DOHH2 (cell line): Measurements from ENCODE around the gene RBAK.
"Not testable (repeated sequence)": the region's sequence is repeated elsewhere in the genome, so short reads cannot be mapped to it uniquely, and the experiment has no call there.

ENCODE experiments used
- H3F3A ChIP-seq: fragments of 200-600 bp; sonication (generic), shearing (Covaris generic); 2 replicates; pipeline ENCODE4 v1.6.0; 2016; ENCODE audit warnings: antibody characterized with exemption, mild to moderate bottlenecking; ENCODE audit not compliant: control insufficient read depth, insufficient read depth
- H3K27ac ChIP-seq: fragments of 200-600 bp; sonication (generic); 2 replicates; pipeline ENCODE4 v1.5.1; 2014; ENCODE audit warnings: low read depth, mild to moderate bottlenecking, low read length, moderate library complexity
- H3K27me3 ChIP-seq: fragments of 200-600 bp; sonication (generic); 2 replicates; pipeline ENCODE4 v1.6.1; 2014; ENCODE audit warnings: mild to moderate bottlenecking, low read length, mixed read lengths; ENCODE audit not compliant: control insufficient read depth
- H3K36me3 ChIP-seq: fragments of 200-600 bp; sonication (generic); 2 replicates; pipeline ENCODE4 v1.6.1; 2014; ENCODE audit warnings: mild to moderate bottlenecking, low read length, moderate library complexity, mixed read lengths; ENCODE audit not compliant: control insufficient read depth
- H3K4me1 ChIP-seq: fragments of 200-600 bp; sonication (generic); 2 replicates; pipeline ENCODE4 v1.6.1; 2014; ENCODE audit warnings: mild to moderate bottlenecking, low read length, mixed read lengths; ENCODE audit not compliant: control insufficient read depth
- H3K4me2 ChIP-seq: fragments of 200-600 bp; sonication (generic); 2 replicates; pipeline ENCODE4 v1.6.0; 2014; ENCODE audit warnings: mild to moderate bottlenecking, low read length, moderate library complexity
- H3K4me3 ChIP-seq: fragments of 200-600 bp; sonication (generic); 2 replicates; pipeline ENCODE4 v1.5.1; 2014; ENCODE audit warnings: mild to moderate bottlenecking, low read length, mixed read lengths
- H3K79me2 ChIP-seq: fragments of 200-600 bp; sonication (generic); 2 replicates; pipeline ENCODE4 v1.6.1; 2014; ENCODE audit warnings: mild to moderate bottlenecking, low read length, mixed read lengths; ENCODE audit not compliant: control insufficient read depth
- H3K9me2 ChIP-seq: fragments of 200-600 bp; sonication (generic); replicated peaks from 2 replicates; pipeline ENCODE4 v1.6.1; 2014; ENCODE audit warnings: mild to moderate bottlenecking, low read length, mixed read lengths; ENCODE audit not compliant: control insufficient read depth
- H3K9me3 ChIP-seq: fragments of 200-600 bp; sonication (generic); 2 replicates; pipeline ENCODE4 v1.6.1; 2014; ENCODE audit warnings: antibody characterized with exemption, low read length, mixed read lengths; ENCODE audit not compliant: control insufficient read depth, insufficient read depth
- H4K20me1 ChIP-seq: fragments of 200-600 bp; sonication (generic); 2 replicates; pipeline ENCODE4 v1.6.0; 2014; ENCODE audit warnings: low read depth, mild to moderate bottlenecking, antibody characterized with exemption, low read length, moderate library complexity; ENCODE audit not compliant: control insufficient read depth, insufficient read depth
- EZH2phosphoT487 ChIP-seq: fragments of 200-600 bp; sonication (generic); IDR thresholded peaks from 2 replicates; pipeline ENCODE4 v1.6.1; 2017; ENCODE audit warnings: borderline replicate concordance, mild to moderate bottlenecking, antibody characterized with exemption, low read length, moderate library complexity, mixed read lengths
- TF ChIP-seq, protein P1 (sequence below): fragments of 200-600 bp; sonication (generic); IDR thresholded peaks from one replicate; pipeline ENCODE4 v1.5.1; 2014; ENCODE audit warnings: antibody characterized with exemption, mild to moderate bottlenecking, low read depth, low read length; ENCODE audit not compliant: poor library complexity, severe bottlenecking

Gene RBAK

DNA sequence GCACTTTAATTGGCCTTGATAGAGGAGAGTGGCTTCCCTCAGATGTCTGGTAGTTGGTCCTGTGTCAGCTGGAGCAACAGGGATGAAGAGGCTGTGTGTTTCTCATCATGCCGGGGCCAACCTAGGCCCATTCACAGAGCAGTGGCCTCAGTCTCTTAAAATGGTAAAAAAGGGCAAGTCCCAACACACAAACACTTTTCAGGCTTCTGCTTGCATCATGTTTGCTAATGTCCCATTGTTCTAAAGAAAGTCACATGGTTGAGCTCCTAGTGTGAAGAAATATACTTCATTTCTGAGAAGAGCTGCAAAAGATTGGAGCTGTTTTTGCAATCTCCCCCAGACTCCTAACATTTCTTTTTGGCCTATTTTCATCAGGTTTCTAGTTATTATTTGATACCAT, 40.6 kb upstream of the RBAK start:
- H3K4me3 ChIP-seq: no peak overlapping the region
- H3F3A ChIP-seq: no peaks in the 10 kb centered on the region
- H3K36me3 ChIP-seq: peaks cover 8% of the 10 kb centered on the region; the same call in 1 of the 2 replicates
- no peaks in the 10 kb centered on the region for H3K79me2 ChIP-seq
- H3K4me1 ChIP-seq: no peaks in the 10 kb centered on the region
- no peaks in the 10 kb centered on the region for H4K20me1 ChIP-seq
- TF ChIP-seq, protein P1, sequence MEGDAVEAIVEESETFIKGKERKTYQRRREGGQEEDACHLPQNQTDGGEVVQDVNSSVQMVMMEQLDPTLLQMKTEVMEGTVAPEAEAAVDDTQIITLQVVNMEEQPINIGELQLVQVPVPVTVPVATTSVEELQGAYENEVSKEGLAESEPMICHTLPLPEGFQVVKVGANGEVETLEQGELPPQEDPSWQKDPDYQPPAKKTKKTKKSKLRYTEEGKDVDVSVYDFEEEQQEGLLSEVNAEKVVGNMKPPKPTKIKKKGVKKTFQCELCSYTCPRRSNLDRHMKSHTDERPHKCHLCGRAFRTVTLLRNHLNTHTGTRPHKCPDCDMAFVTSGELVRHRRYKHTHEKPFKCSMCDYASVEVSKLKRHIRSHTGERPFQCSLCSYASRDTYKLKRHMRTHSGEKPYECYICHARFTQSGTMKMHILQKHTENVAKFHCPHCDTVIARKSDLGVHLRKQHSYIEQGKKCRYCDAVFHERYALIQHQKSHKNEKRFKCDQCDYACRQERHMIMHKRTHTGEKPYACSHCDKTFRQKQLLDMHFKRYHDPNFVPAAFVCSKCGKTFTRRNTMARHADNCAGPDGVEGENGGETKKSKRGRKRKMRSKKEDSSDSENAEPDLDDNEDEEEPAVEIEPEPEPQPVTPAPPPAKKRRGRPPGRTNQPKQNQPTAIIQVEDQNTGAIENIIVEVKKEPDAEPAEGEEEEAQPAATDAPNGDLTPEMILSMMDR: no peak
- TF ChIP-seq EZH2phosphoT487: no peak
- H3K9me2 ChIP-seq: no peaks in the 10 kb centered on the region
- no peaks in the 10 kb centered on the region for H3K9me3 ChIP-seq
- no peaks in the 10 kb centered on the region for H3K27me3 ChIP-seq
- no peak overlapping the region for H3K27ac ChIP-seq
- no peak overlapping the region for H3K4me2 ChIP-seq

DNA sequence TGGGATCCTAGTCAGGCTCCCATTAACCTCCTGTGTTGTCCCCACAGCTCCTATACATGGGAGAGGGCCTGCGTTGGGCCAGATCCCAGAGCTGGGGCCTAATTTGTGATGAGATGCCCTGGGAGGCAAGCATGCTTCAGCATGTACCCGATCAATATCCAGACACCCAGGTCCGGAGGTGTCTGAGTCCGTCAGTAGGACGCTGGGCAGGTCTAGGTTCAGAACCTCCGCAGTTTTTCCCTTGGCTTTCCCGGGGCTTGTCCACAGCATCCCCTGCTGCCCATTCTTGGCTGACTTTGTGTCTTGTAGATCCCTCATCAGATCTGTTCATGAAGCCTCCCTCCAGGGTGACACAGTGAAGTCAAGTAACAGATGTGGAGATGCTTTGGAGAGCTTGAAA, 32.7 kb upstream of the RBAK start:
- Histone ChIP-seq H4K20me1 (no peaks in the 10 kb centered on the region; the same call in 1 of the 2 replicates), H3K4me2 (no peak overlapping the region), H3K9me3 (no peaks in the 10 kb centered on the region), H3K9me2 (no peaks in the 10 kb centered on the region), H3K4me1 (no peaks in the 10 kb centered on the region), H3K4me3 (no peak overlapping the region), H3K27me3 (no peaks in the 10 kb centered on the region), H3K27ac (no peak overlapping the region), H3K36me3 (no peaks in the 10 kb centered on the region), H3F3A (no peaks in the 10 kb centered on the region), H3K79me2 (no peaks in the 10 kb centered on the region)
- TF ChIP-seq, protein P1: no peak
- no peak for TF ChIP-seq EZH2phosphoT487

DNA sequence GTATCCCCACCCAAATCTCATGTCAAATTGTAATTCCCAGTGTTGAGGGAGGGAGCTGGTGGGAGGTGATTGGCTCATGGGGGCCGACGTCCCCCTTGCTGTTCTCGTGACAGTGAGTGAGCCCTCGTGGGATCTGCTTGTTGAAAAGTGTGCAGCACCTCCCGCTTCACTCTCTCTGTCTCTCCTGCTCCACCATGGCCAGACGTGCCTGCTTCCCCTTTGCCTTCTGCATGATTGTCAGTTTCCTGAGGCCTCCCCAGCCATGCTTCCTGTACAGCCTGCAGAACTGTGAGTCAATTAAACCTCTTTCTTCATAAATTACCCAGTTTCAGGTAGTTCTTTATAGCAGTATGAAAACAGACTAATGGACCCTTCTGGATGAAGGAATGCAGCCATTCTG, 29.7 kb upstream of the RBAK start:
- not testable (repeated sequence) for H3K4me3 ChIP-seq, H3K27ac ChIP-seq, H3K79me2 ChIP-seq, H3K4me2 ChIP-seq, H3K9me3 ChIP-seq, H3K9me2 ChIP-seq, H3K27me3 ChIP-seq, H3K4me1 ChIP-seq, H4K20me1 ChIP-seq, H3F3A ChIP-seq, H3K36me3 ChIP-seq

DNA sequence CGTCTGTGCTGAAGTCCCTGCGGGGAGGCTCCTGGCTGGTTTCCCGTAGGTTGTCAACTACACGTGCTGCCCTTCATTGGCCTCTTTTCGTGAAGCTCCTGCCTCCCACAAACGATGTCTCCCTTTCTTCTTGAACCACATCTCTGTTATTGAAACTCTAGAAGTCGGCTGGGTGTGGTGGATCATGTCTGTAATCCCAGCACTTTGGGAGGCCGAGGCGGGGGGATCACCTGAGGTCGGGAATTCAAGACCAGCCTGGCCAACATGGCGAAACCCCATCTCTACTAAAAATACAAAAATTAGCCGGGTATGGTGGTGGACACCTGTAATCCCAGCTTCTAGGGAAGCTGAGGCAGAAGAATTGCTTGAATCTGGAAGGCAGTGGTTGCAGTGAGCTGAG, 28.0 kb upstream of the RBAK start:
- not testable (repeated sequence) for H3K79me2 ChIP-seq, H3F3A ChIP-seq, H3K27me3 ChIP-seq, H3K9me3 ChIP-seq, H3K9me2 ChIP-seq, H3K27ac ChIP-seq, H4K20me1 ChIP-seq, H3K4me3 ChIP-seq, H3K4me2 ChIP-seq, H3K36me3 ChIP-seq, H3K4me1 ChIP-seq
